A673 (cell line): ENCODE results near the gene GP1BB.
"Not testable (repeated sequence)": the region's sequence is repeated elsewhere in the genome, so short reads cannot be mapped to it uniquely, and the experiment has no call there.

Experiments
- CTCF ChIP-seq: fragments of 300-800, 200-600 bp; sonication (generic); conservative IDR thresholded peaks from 2 replicates; pipeline ENCODE4 v1.5.1; 2017; ENCODE audit warnings: low read depth, mild to moderate bottlenecking, antibody characterized with exemption, low read length, moderate library complexity, mixed read lengths
- EZH2 ChIP-seq: fragments of 200-600 bp; sonication (generic); IDR thresholded peaks from 2 replicates; pipeline ENCODE4 v1.6.1; 2017; ENCODE audit warnings: borderline replicate concordance, low read depth, mild to moderate bottlenecking, mixed read lengths, antibody characterized with exemption, low read length; ENCODE audit not compliant: poor library complexity, severe bottlenecking

GRCh38 chr22:19726064-19726788 lies 2.9 kb downstream of the GP1BB start:
- TF ChIP-seq CTCF, EZH2: not testable (repeated sequence)
